Measurements from ENCODE around the gene SLC6A8.

Gene SLC6A8

GRCh38 chrX:153659268-153659667 is 28.5 kb upstream of the SLC6A8 start:
- H3K27ac ChIP-seq = no peak overlapping the region
- no peak overlapping the region for H3K4me3 ChIP-seq
- TF ChIP-seq Cebpa-rat (IDR thresholded peaks at IDR 0.05) = no peak
- H3K4me2 ChIP-seq = no peak overlapping the region
- no peaks in the 10 kb centered on the region for H3K4me1 ChIP-seq
- no peaks in the 10 kb centered on the region for H3K36me3 ChIP-seq
- peaks cover 42% of the 10 kb centered on the region for H3K27me3 ChIP-seq
- H3K9ac ChIP-seq = no peak overlapping the region
- H4K20me1 ChIP-seq = no peaks in the 10 kb centered on the region
- H3K9me3 ChIP-seq = peaks cover 13% of the 10 kb centered on the region

- H4K20me1 ChIP-seq = no peaks in the 10 kb centered on the region
- H3K4me1 ChIP-seq = no peaks in the 10 kb centered on the region
- H3K4me2 ChIP-seq = no peak overlapping the region
- peaks cover 38% of the 10 kb centered on the region for H3K27me3 ChIP-seq
- TF ChIP-seq Cebpa-rat (IDR thresholded peaks at IDR 0.05) = no peak
- H3K36me3 ChIP-seq = no peaks in the 10 kb centered on the region
- no peak overlapping the region for H3K4me3 ChIP-seq
- peaks cover 5% of the 10 kb centered on the region for H3K9me3 ChIP-seq
- no peak overlapping the region for H3K9ac ChIP-seq
- no peak overlapping the region for H3K27ac ChIP-seq
Observed at GRCh38 chrX:153662266-153662665, 25.5 kb upstream of the SLC6A8 start.

- Histone ChIP-seq H3K9me3 (peaks cover 17% of the 10 kb centered on the region; the same call in 1 of the 2 replicates), H3K36me3 (no peaks in the 10 kb centered on the region), H3K27ac (no peak overlapping the region), H3K4me3 (no peak overlapping the region), H3K4me1 (no peaks in the 10 kb centered on the region), H3K4me2 (no peak overlapping the region), H3K9ac (no peak overlapping the region), H4K20me1 (no peaks in the 10 kb centered on the region), H3K27me3 (peaks cover 27% of the 10 kb centered on the region)
- TF ChIP-seq Cebpa-rat (IDR thresholded peaks at IDR 0.05) = no peak
Observed at GRCh38 chrX:153665726-153666306, 21.9 kb upstream of the SLC6A8 start.

GRCh38 chrX:153667281-153667955 is 20.3 kb upstream of the SLC6A8 start:
- Histone ChIP-seq H3K9ac (no peak overlapping the region), H4K20me1 (no peaks in the 10 kb centered on the region), H3K27me3 (peaks cover 26% of the 10 kb centered on the region), H3K36me3 (no peaks in the 10 kb centered on the region), H3K4me2 (no peak overlapping the region), H3K27ac (no peak overlapping the region), H3K4me1 (no peaks in the 10 kb centered on the region), H3K4me3 (no peak overlapping the region), H3K9me3 (peaks cover 27% of the 10 kb centered on the region; the same call in 1 of the 2 replicates)
- TF ChIP-seq Cebpa-rat (IDR thresholded peaks at IDR 0.05) = no peak

- Histone ChIP-seq H3K9me3 (peaks cover 33% of the 10 kb centered on the region; the same call in 1 of the 2 replicates), H3K4me3 (no peak overlapping the region), H3K27me3 (peaks cover 26% of the 10 kb centered on the region), H3K27ac (no peak overlapping the region), H4K20me1 (no peaks in the 10 kb centered on the region), H3K36me3 (no peaks in the 10 kb centered on the region), H3K4me1 (no peaks in the 10 kb centered on the region), H3K9ac (no peak overlapping the region), H3K4me2 (no peak overlapping the region)
- TF ChIP-seq Cebpa-rat (IDR thresholded peaks at IDR 0.05) = no peak
Observed at GRCh38 chrX:153667956-153668396, 19.8 kb upstream of the SLC6A8 start.

GRCh38 chrX:153668423-153669173 is 19.1 kb upstream of the SLC6A8 start:
- Histone ChIP-seq H3K9me3 (peaks cover 33% of the 10 kb centered on the region; the same call in 1 of the 2 replicates), H3K4me1 (no peaks in the 10 kb centered on the region), H3K27me3 (peaks cover 29% of the 10 kb centered on the region), H3K4me2 (no peak overlapping the region), H3K36me3 (no peaks in the 10 kb centered on the region), H3K4me3 (no peak overlapping the region), H3K27ac (no peak overlapping the region), H4K20me1 (no peaks in the 10 kb centered on the region), H3K9ac (no peak overlapping the region)
- no peak for TF ChIP-seq Cebpa-rat (IDR thresholded peaks at IDR 0.05)

GRCh38 chrX:153669174-153669890 is 18.4 kb upstream of the SLC6A8 start:
- H3K27me3 ChIP-seq = peaks cover 35% of the 10 kb centered on the region
- no peak overlapping the region for H3K4me2 ChIP-seq
- TF ChIP-seq Cebpa-rat (IDR thresholded peaks at IDR 0.05) = no peak
- H3K9ac ChIP-seq = no peak overlapping the region
- H4K20me1 ChIP-seq = no peaks in the 10 kb centered on the region
- H3K36me3 ChIP-seq = no peaks in the 10 kb centered on the region
- H3K4me3 ChIP-seq = no peak overlapping the region
- peaks cover 38% of the 10 kb centered on the region; the same call in 1 of the 2 replicates for H3K9me3 ChIP-seq
- H3K4me1 ChIP-seq = no peaks in the 10 kb centered on the region
- no peak overlapping the region for H3K27ac ChIP-seq

- H3K4me2 ChIP-seq = no peak overlapping the region
- H3K4me1 ChIP-seq = no peaks in the 10 kb centered on the region
- no peak overlapping the region for H3K9ac ChIP-seq
- no peak overlapping the region for H3K27ac ChIP-seq
- no peaks in the 10 kb centered on the region; the same call in 1 of the 2 replicates for H4K20me1 ChIP-seq
- peaks cover 43% of the 10 kb centered on the region for H3K27me3 ChIP-seq
- H3K36me3 ChIP-seq = no peaks in the 10 kb centered on the region
- no peak overlapping the region for H3K4me3 ChIP-seq
- TF ChIP-seq Cebpa-rat (IDR thresholded peaks at IDR 0.05) = no peak
- H3K9me3 ChIP-seq = peaks cover 40% of the 10 kb centered on the region; the same call in 1 of the 2 replicates
Observed at GRCh38 chrX:153669901-153670731, 17.6 kb upstream of the SLC6A8 start.
